Stimulated activated CD4-positive, alpha-beta T cell treated with anti-CD3 and anti-CD28 coated beads, Interleukin-2, amount 100 ng/mL, for 4 hours (primary cell): ENCODE measurements around the gene RMC1.
"Not testable (repeated sequence)": the region's sequence is repeated elsewhere in the genome, so short reads cannot be mapped to it uniquely, and the experiment has no call there.

Experiments used
- DNase-seq: peaks from one replicate; pipeline ENCODE4 v3.0.0-alpha.2; 2020; ENCODE audit warnings: low read depth

Gene RMC1

GRCh38 chr18:23503038-23503962, at the start of gene RMC1:
TSS of gene RMC1 (plus strand) at chr18:23503511. CDS start at chr18:23503619, 108 bp downstream.
- DNase-seq = peak; percentile 96

GRCh38 chr18:23453680-23454058, 49.6 kb upstream of the RMC1 start:
- no peak for DNase-seq

GRCh38 chr18:23456835-23457234, 46.5 kb upstream of the RMC1 start:
- no peak for DNase-seq

GRCh38 chr18:23458830-23459529, 44.3 kb upstream of the RMC1 start:
- DNase-seq = no peak

- DNase-seq = no peak
These were observed 43.8 kb upstream of the RMC1 start for GRCh38 chr18:23459530-23459921.

GRCh38 chr18:23460285-23461273, 42.7 kb upstream of the RMC1 start:
- no peak for DNase-seq

- no peak for DNase-seq
These were observed 40.4 kb upstream of the RMC1 start for GRCh38 chr18:23462876-23463275.

- DNase-seq = no peak
These were observed 34.4 kb upstream of the RMC1 start for GRCh38 chr18:23468753-23469459.

- no peak for DNase-seq
These were observed 32.5 kb upstream of the RMC1 start for GRCh38 chr18:23470620-23471387.

- no peak for DNase-seq
These were observed 31.8 kb upstream of the RMC1 start for GRCh38 chr18:23471486-23471885.

- no peak for DNase-seq
These were observed 23.3 kb upstream of the RMC1 start for GRCh38 chr18:23479829-23480505.

- DNase-seq = no peak
These were observed 18.6 kb upstream of the RMC1 start for GRCh38 chr18:23484561-23485182.

- no peak for DNase-seq
These were observed 17.9 kb upstream of the RMC1 start for GRCh38 chr18:23485386-23485785.

- peak; percentile 31 for DNase-seq
These were observed 15.4 kb upstream of the RMC1 start for GRCh38 chr18:23487738-23488570.

- DNase-seq = not testable (repeated sequence)
These were observed 13.7 kb upstream of the RMC1 start for GRCh38 chr18:23489586-23489985.

GRCh38 chr18:23493654-23494053, 9.7 kb upstream of the RMC1 start:
- no peak for DNase-seq

GRCh38 chr18:23494992-23495391, 8.3 kb upstream of the RMC1 start:
- DNase-seq = no peak

GRCh38 chr18:23495723-23496440, 7.4 kb upstream of the RMC1 start:
- DNase-seq = no peak
